Upper lobe of right lung (tissue), 1 donor: ENCODE data around the gene OR6K3. TPM values are rescaled to one million over a fixed set of nuclear protein-coding genes. Genes with fewer than 3 reads are reported as not detected.
"Not testable (repeated sequence)": the region's sequence is repeated elsewhere in the genome, so short reads cannot be mapped to it uniquely, and the experiment has no call there.

Experiments used
- ATAC-seq: fragments of 200-7000 bp; cut with Tn5 transposase; one replicate; pipeline ENCODE4 v1.9.1; 2020; ENCODE audit warnings: mild to moderate bottlenecking, moderate library complexity
- DNase-seq: peaks from one replicate; pipeline ENCODE4 v3.0.0-alpha.2; 2020
- H3K27ac ChIP-seq: fragments of 200-600 bp; one replicate; pipeline ENCODE4 v1.8.0; 2022
- H3K27me3 ChIP-seq: fragments of 200-600 bp; one replicate; pipeline ENCODE4 v1.8.0; 2022; ENCODE audit warnings: mild to moderate bottlenecking
- H3K36me3 ChIP-seq: fragments of 200-600 bp; one replicate; pipeline ENCODE4 v1.8.0; 2022
- H3K4me1 ChIP-seq: fragments of 200-600 bp; one replicate; pipeline ENCODE4 v1.8.0; 2022
- H3K4me3 ChIP-seq: fragments of 200-600 bp; one replicate; pipeline ENCODE4 v1.8.0; 2022; ENCODE audit warnings: mild to moderate bottlenecking
- H3K9me3 ChIP-seq: fragments of 200-600 bp; one replicate; pipeline ENCODE4 v1.8.0; 2022
- intact Hi-C: fragments of 100-400 bp; cut with DNase I; formaldehyde crosslinking; loops from one replicate; pipeline ENCODE4 v1.11.0; 2022
- total RNA-seq: library from RNA; stranded (reverse); fragmentation: NEBNext Ultra II Directional; extraction: Animal tissue kit (Norgen Biotek cat#: 25700); gene quantifications from one replicate; pipeline ENCODE4 v1.2.1, GENCODE V29; 2021
- TF ChIP-seq, protein P1 (sequence below): fragments of 200-600 bp; IDR thresholded peaks from one replicate; pipeline ENCODE4 v1.8.0; 2022; ENCODE audit warnings: antibody characterized with exemption
- donor health status: DM: no; HTN: yes; CAD: no; lungs with severe emphysema.

OR6K3 gene
- total RNA-seq, 1 donor from 2014 or later, result 2.3 TPM

DNA sequence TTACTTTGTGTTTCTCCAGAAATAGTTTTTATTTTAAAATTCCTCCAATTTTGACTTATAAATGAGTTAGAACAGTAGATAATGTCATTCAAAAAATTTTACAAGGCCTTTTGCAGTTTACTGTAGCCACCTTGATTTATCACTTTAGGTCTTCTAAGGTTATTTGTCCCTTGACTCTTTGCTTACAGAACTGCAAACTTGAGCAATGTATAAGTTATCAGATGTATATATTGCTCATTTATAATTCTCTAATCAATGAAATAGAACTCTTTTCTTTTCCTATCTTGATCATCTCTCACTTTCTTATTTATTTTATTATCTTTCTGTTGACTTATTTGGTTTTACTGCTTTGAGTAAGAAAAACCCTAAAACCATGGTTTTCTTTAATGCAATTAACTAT lies 28.2 kb downstream of the OR6K3 start:
- Histone ChIP-seq H3K9me3 (no peaks in the 10 kb centered on the region), H3K27me3 (no peaks in the 10 kb centered on the region), H3K27ac (no peak overlapping the region), H3K4me1 (no peaks in the 10 kb centered on the region), H3K4me3 (no peak overlapping the region), H3K36me3 (no peaks in the 10 kb centered on the region)
- ATAC-seq, result no peak
- TF ChIP-seq, protein P1, sequence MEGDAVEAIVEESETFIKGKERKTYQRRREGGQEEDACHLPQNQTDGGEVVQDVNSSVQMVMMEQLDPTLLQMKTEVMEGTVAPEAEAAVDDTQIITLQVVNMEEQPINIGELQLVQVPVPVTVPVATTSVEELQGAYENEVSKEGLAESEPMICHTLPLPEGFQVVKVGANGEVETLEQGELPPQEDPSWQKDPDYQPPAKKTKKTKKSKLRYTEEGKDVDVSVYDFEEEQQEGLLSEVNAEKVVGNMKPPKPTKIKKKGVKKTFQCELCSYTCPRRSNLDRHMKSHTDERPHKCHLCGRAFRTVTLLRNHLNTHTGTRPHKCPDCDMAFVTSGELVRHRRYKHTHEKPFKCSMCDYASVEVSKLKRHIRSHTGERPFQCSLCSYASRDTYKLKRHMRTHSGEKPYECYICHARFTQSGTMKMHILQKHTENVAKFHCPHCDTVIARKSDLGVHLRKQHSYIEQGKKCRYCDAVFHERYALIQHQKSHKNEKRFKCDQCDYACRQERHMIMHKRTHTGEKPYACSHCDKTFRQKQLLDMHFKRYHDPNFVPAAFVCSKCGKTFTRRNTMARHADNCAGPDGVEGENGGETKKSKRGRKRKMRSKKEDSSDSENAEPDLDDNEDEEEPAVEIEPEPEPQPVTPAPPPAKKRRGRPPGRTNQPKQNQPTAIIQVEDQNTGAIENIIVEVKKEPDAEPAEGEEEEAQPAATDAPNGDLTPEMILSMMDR, result no peak
- intact Hi-C loops, result no loop called here
- DNase-seq, result no peak

GRCh38 chr1:158691907-158692306 lies 28.6 kb downstream of the OR6K3 start:
- H3K4me3 ChIP-seq, result no peak overlapping the region
- TF ChIP-seq, protein P1, result no peak
- no peaks in the 10 kb centered on the region for H3K9me3 ChIP-seq
- no peaks in the 10 kb centered on the region for H3K27me3 ChIP-seq
- no peak for ATAC-seq
- no peaks in the 10 kb centered on the region for H3K36me3 ChIP-seq
- no peak overlapping the region for H3K27ac ChIP-seq
- DNase-seq, result no peak
- intact Hi-C loops, result no loop called here
- no peaks in the 10 kb centered on the region for H3K4me1 ChIP-seq

- H3K9me3 ChIP-seq, ATAC-seq, intact Hi-C loops, H3K4me3 ChIP-seq, H3K27me3 ChIP-seq, H3K27ac ChIP-seq, H3K4me1 ChIP-seq, DNase-seq, H3K36me3 ChIP-seq: not testable (repeated sequence)
These were observed 29.4 kb downstream of the OR6K3 start for GRCh38 chr1:158691149-158691548.

DNA sequence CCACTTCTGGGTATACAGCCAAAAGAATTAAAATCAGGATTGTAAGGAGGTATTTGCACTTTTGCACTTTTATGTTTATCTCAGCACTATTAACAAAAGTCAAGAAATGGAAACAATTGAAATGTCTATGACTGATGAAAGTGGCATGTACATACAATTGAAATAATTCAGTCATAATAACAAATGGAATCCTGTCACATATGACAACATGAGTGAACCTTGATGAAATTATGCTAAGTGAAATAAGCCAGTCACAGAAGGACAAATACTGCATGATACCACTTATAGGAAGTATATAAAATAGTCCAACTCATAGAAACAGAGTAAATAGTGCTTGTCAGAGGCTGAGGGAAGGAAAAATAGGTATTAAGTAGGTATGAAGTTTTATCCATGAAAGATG lies 30.6 kb downstream of the OR6K3 start:
- H3K4me1 ChIP-seq, result no peaks in the 10 kb centered on the region
- DNase-seq (no peak), ATAC-seq (no peak)
- no peaks in the 10 kb centered on the region for H3K9me3 ChIP-seq
- no peaks in the 10 kb centered on the region for H3K27me3 ChIP-seq
- H3K4me3 ChIP-seq, result no peak overlapping the region
- TF ChIP-seq, protein P1, result no peak
- intact Hi-C loops, result no loop called here
- H3K27ac ChIP-seq, result no peak overlapping the region
- H3K36me3 ChIP-seq, result no peaks in the 10 kb centered on the region

DNA sequence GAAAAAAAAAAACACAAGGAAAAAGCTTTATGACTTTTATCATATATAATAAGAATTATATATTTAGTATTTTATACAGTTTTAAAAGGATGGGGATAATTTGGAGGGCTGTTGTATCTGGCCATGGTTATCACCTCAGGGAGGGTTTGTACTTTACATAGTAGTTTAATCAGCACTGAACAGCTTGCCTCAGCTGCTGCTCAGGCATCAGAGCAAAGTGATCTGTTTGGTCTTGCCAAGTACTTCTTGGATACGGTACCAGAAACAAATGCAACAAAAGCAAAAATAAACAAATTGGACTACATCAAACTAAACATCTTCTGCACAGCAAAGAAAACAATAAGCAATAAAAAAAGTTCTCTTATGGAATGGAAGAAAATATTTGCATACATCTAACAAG lies 31.4 kb downstream of the OR6K3 start:
- ATAC-seq, result no peak
- Histone ChIP-seq H3K4me1 (no peaks in the 10 kb centered on the region), H3K4me3 (no peak overlapping the region), H3K27ac (no peak overlapping the region), H3K36me3 (no peaks in the 10 kb centered on the region), H3K9me3 (no peaks in the 10 kb centered on the region), H3K27me3 (no peaks in the 10 kb centered on the region)
- intact Hi-C loops, result no loop called here
- TF ChIP-seq, protein P1, result no peak
- DNase-seq, result no peak

GRCh38 chr1:158688343-158688742 lies 32.2 kb downstream of the OR6K3 start:
- H3K36me3 ChIP-seq, H3K27me3 ChIP-seq, ATAC-seq, DNase-seq, H3K27ac ChIP-seq, H3K4me3 ChIP-seq, H3K9me3 ChIP-seq, intact Hi-C loops, H3K4me1 ChIP-seq: not testable (repeated sequence)

DNA sequence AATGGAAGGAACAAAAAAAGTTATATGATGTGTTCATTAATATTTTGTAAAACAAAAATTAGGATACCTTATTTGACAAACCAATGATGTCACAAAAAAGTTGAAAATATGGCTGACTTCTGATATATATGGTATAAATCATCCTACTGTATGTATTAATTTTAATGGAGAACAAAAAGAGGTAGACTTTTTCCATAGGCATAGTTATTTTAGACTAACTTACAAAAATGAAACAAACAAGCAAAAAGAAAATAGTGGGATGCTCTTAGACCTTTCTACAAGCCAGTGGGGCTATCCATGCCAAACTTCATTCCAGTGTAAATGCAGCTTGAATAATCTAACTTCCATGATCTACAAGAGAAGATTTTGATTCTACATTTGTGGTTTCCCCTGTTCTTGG lies 33.5 kb downstream of the OR6K3 start:
- Histone ChIP-seq H3K27me3 (no peaks in the 10 kb centered on the region), H3K9me3 (no peaks in the 10 kb centered on the region), H3K4me3 (no peak overlapping the region), H3K27ac (no peak overlapping the region), H3K36me3 (no peaks in the 10 kb centered on the region), H3K4me1 (no peaks in the 10 kb centered on the region)
- intact Hi-C loops, result no loop called here
- ATAC-seq (no peak), DNase-seq (no peak)
- TF ChIP-seq, protein P1, result no peak
